NCI-H345 treated with DMSO at 0.1 percent for 48 hours (cell line): Measurements from ENCODE around the gene OR5B17.
"Not testable (repeated sequence)": the region's sequence is repeated elsewhere in the genome, so short reads cannot be mapped to it uniquely, and the experiment has no call there.

ENCODE experiments used
- DNase-seq: peaks from one replicate; lab custom pipeline; 2025; ENCODE audit not compliant: unreplicated experiment; lab: John Stamatoyannopoulos, UW

Gene OR5B17

GRCh38 chr11:58358969-58359368, at the start of gene OR5B17:
Gene OR5B17, minus strand, starts transcription at chr11:58359069. Its CDS starts 0 bp downstream, at chr11:58359069.
- no peak for DNase-seq

GRCh38 chr11:58406774-58407173, 47.9 kb upstream of the OR5B17 start, which contains the start of gene OR5B3:
Gene OR5B3, minus strand, starts transcription at chr11:58406874. Its CDS starts 3,465 bp downstream, at chr11:58403409.
- no peak for DNase-seq

GRCh38 chr11:58399622-58400021, 40.8 kb upstream of the OR5B17 start:
- not testable (repeated sequence) for DNase-seq

- no peak for DNase-seq
Observed at GRCh38 chr11:58395581-58395980, 36.7 kb upstream of the OR5B17 start.

GRCh38 chr11:58394195-58394594, 35.3 kb upstream of the OR5B17 start:
- DNase-seq = no peak

GRCh38 chr11:58392746-58393145, 33.9 kb upstream of the OR5B17 start:
- DNase-seq = no peak

GRCh38 chr11:58391879-58392278, 33.0 kb upstream of the OR5B17 start:
- DNase-seq = no peak

- DNase-seq = no peak
Observed at GRCh38 chr11:58390551-58391063, 31.7 kb upstream of the OR5B17 start.

GRCh38 chr11:58354727-58355126, 4.1 kb downstream of the OR5B17 start:
- DNase-seq = no peak

GRCh38 chr11:58345204-58345603, 13.7 kb downstream of the OR5B17 start:
- DNase-seq = no peak

- no peak for DNase-seq
Observed at GRCh38 chr11:58334708-58335107, 24.2 kb downstream of the OR5B17 start.

GRCh38 chr11:58330861-58331260, 28.0 kb downstream of the OR5B17 start:
- DNase-seq = no peak

- DNase-seq = no peak
Observed at GRCh38 chr11:58318532-58318931, 40.3 kb downstream of the OR5B17 start.

- DNase-seq = no peak
Observed at GRCh38 chr11:58316142-58316541, 42.7 kb downstream of the OR5B17 start.
